ENCODE data around the gene CD160.
"Not testable (repeated sequence)": the region's sequence is repeated elsewhere in the genome, so short reads cannot be mapped to it uniquely, and the experiment has no call there.

CD160 gene, protein sequence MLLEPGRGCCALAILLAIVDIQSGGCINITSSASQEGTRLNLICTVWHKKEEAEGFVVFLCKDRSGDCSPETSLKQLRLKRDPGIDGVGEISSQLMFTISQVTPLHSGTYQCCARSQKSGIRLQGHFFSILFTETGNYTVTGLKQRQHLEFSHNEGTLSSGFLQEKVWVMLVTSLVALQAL

DNA sequence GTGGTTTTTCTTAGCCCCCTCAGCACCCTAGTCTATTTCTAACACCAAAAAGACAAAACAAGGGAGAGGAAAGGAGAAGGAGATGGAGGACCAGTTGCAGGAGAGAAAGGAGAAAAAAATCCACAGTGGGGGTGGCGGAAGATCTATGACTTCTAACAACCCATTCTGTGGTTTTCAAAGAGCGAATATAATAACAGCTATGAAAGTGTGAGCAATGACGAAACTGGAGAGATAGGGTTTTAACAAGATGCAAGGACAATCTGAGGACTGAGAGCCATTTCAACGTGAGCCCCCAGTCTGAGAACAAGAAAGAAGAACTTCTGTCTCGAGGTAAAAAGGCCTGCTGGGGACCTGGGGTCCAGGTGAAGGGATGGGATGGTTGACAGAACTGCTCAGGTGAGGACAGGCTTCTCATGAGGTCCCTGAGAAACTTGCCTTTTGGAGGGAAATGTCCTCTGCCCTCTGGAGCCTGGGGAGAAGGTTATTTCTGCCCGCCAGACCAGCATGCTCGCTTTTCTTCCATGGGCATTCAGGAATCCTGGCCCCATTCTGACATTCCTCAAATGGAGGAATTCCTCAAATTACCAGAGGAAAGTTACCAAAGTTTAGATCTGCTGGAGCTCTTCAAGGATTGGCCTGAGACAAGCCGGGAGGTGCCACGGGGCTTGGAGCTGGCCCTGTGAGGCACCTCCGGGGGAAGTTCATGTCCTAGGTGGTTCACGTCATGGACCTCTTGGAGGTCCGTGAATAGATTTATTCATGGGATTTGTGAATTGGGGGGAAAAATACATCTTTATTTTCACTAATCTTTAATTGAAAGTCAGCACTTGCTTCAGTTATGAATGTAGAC lies at the start of gene CD160:
TSS of gene CD160 (plus strand) at position 270 of the 850 bp plus-strand sequence. CDS start 8,829 bp downstream, outside the sequence.
- no peak for TF ChIP-seq POLR2A (IDR thresholded peaks at IDR 0.05; ENCODE audit: low read length)
- TF ChIP-seq GATA1 (IDR thresholded peaks at IDR 0.05; ENCODE audit: low read depth, low read length), result no peak

DNA sequence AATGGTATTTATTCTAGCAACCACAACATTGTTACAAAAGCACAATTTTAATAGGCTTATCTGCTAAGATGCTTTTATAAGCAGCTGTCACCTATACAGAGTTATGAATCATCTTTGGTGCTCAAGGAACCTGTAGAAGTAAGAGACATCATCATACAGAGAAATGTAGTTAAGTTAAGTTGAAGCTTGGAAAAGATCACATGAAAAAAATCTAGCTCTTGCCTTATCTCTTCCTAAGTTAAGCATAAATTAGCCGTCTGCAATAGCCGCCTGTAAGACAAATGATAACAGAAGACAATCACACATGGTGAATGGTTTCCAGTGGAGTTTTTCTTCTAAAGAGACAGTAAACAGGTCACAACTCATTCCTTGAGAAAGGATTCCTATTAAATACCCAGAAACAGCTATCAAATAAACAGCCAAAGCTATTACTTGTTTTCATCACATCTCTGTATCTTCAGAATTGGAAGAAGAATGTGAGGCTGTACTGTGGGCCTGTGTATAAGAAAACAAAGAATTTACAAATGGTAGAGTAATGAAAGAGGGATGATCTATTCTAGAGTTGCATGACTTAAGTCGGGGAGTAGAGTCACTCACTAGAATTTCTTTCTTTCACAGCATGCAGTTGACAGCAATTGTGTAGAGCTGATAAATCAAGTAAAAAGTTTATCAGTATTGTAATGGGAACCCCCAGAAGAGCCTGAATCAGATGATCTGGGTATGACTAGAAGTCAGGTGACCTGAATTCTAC lies 48.1 kb upstream of the CD160 start:
- peak in 1 of 2 experiments; percentile 13 for DNase-seq

More for the DNA sequence above, at the start of gene CD160:
- DNase-seq, result no peak

DNA sequence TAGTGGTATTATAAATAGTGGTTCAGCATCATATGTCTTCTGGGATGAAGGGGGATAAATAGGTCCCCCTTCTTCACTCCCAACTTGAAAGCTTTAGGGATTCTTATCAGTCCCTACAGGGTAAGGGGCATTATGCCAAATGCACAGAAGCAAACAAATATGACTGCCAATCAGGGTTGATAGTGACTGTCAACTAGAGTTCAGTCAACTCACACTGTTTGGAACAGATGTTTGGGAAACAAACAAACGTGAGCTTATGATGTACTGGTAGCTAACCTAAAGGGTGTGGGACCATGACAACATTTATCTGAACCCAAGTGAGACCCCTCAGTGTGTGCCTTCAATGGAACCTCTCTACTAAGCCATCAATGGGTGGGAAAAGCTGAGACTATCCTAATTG lies 46.1 kb upstream of the CD160 start:
- DNase-seq, result not testable (repeated sequence)

DNA sequence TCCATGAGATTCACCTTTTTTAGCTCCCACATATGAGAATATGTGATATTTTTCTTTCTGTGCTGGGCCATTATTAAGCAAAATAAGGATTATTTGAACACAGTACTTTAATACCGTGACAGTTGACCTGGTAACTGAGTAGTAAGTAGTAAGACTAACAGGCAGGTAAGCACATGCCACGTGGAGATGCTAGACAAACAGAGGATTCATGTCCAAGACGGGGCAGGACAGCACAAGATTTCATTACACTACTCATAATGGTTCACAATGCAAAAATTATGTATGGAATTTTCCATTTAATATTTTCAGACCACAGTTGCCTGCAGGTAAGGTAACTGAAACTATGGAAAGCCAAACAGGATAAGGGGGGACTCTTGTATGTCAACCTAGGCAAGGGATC lies 34.4 kb upstream of the CD160 start:
- DNase-seq, result not testable (repeated sequence)

DNA sequence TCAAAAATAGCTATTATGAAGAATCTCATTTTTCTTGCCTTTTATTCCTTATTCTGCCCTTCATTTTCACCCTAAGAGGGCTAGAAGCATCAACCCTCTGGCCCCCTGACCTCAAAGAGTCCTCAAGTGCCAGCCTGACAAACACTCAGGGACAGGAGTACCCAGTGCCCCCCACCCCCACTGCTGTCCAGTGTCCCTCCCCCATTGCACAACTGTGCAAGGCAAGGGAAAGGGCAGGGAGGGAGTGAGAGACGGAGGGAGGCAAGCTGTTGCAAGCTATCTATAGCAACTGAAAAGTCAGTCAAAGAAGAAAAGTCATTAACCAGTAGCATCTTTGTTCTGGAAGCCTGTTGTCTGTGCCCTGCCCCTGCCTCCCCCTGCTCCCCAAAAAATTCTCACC lies 33.2 kb upstream of the CD160 start:
- DNase-seq, result not testable (repeated sequence)

DNA sequence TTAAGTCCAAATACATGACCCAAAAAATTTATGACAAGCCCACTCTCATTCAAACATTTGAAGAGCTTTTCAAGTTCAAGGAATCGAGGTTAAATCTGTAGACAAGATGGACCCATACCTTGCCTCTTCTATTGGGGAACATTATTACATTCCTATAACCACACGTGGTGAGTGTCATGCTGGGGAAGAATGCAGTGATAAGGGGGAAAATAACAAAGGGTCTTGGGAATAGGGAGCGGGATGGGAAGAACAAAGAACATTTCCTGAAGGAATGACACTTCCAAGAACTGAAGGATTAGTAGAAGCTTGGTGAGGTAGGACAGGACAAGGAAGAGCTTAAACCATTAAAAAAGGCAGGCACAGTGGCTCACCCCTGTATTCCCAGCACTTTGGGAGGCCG lies 31.0 kb upstream of the CD160 start:
- TF ChIP-seq GATA1 (IDR thresholded peaks at IDR 0.05; ENCODE audit: low read depth, low read length), result no peak
- TF ChIP-seq POLR2A (IDR thresholded peaks at IDR 0.05; ENCODE audit: low read length), result no peak
- no peak for DNase-seq

DNA sequence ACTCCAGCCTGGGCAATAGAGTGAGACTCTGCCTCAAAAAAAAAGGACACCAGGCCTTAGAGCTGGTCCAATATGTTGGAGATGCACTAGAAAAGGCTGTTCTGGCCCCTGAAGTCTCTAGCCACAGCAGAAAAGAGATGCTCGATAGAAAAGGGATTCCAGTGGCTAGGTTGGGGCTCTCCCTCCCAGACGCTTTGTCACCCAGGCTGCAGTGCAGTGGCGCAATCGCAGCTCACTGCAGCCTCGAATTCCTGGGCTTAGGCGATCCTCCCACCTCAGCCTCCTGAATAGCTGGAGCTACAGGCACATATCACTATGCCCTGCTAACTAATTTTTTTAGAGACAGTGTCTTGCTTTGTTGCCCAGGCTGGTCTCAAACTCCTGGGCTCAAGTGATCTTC lies 30.4 kb upstream of the CD160 start:
- no peak for DNase-seq
- TF ChIP-seq POLR2A (IDR thresholded peaks at IDR 0.05; ENCODE audit: low read length) (no peak), GATA1 (IDR thresholded peaks at IDR 0.05; ENCODE audit: low read depth, low read length) (no peak)

DNA sequence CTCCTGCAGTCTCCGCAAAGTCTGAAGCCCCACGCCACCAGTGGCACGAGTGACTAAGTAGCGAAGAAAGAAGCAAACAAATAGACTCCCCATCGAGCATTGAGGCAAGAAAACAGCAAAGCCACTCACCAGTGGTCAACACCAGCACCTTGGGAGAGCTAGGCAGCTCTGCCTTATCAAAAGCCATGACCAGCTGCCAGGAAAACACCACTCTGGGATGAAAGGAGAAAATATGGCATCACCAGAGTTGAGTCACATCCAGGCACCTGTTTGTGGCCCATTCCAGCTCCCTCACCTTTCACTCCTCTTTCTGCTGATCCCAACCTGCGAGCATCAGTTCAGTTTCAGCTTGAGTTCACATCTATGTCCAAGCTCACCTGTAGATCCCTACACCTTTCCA lies 29.4 kb upstream of the CD160 start:
- no peak for DNase-seq
- TF ChIP-seq GATA1 (IDR thresholded peaks at IDR 0.05; ENCODE audit: low read depth, low read length) (no peak), POLR2A (IDR thresholded peaks at IDR 0.05; ENCODE audit: low read length) (no peak)

DNA sequence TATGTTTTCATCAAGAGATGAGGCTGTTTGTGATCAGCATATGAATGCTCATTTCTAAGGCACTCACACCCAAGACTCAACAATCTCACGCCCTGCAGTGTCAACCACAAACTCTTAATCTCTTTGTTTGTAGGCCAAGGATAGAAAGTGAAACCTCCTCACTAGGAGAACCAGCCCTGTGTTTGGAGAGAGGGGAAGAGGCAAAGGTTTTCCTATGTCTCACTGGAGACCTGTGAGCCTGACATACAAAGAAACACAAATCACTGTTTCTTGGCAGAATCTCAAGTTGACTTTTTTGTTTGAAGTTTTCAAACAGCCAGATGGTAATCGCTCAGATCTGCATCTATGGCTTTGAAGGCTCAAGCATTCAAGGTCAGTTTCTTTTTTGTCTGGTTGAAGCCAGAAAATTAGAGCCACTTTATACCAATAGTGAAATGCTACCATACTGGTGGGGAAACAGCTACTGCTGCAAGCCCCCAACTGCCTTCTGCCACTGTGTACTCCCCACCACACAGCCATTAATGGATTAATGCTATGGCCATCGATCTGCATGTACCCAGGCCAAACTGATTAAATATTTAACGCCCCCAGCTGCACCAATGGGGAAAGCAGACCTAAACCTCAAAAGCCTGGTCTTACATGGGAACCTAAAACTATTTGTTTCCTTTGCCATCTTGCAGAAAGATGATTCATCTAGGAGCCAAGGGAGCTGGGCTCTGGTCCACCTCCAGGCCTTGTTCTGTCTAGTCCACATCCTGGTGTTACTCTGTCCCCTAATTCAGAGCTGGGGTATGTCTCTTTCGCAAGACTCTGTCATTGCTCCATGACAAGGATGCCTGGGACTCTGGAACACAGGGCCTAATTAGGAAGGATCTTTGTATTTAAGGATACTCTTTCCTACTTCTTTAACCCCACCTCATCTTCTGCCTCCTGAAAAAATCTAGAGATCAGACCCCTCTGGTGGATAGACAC lies 28.4 kb upstream of the CD160 start:
- peak; percentile 29 to 58 for DNase-seq

DNA sequence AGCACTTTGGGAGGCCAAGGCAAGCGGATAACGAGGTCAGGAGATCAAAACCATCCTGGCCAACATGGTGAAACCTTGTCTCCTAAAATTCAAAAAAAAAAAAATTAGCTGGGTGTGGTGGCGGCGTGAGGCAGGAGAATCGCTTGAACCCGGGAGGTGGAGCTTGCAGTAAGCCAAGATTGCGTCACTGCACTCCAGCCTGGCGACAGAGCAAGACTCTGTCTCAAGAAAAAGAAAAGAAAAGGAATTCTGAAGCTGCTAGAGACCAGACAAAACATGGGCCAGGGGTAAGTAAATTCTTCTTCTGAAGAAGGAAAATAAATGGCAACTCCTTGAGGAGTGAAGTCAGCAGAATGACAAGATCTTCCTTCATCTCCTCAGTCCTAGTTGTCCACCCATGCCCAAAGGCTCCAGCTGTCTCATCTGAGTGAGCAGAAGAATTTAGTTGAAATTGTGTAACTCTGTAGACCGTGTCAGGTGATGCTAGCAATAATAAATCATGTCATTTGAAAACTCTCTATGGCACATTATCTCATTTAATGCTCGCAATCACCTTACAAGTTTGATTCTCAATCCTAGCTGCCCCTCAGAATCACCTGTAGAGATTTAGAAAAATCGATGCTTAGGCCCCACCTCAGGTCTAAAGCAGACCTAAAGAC lies 26.4 kb upstream of the CD160 start:
- DNase-seq, result no peak
- TF ChIP-seq POLR2A (IDR thresholded peaks at IDR 0.05; ENCODE audit: low read length), result no peak
- no peak for TF ChIP-seq GATA1 (IDR thresholded peaks at IDR 0.05; ENCODE audit: low read depth, low read length)

More for the DNA sequence above, 28.4 kb upstream of the CD160 start:
- TF ChIP-seq POLR2A (IDR thresholded peaks at IDR 0.05; ENCODE audit: low read length), result no peak
- TF ChIP-seq GATA1 (IDR thresholded peaks at IDR 0.05; ENCODE audit: low read depth, low read length), result no peak

DNA sequence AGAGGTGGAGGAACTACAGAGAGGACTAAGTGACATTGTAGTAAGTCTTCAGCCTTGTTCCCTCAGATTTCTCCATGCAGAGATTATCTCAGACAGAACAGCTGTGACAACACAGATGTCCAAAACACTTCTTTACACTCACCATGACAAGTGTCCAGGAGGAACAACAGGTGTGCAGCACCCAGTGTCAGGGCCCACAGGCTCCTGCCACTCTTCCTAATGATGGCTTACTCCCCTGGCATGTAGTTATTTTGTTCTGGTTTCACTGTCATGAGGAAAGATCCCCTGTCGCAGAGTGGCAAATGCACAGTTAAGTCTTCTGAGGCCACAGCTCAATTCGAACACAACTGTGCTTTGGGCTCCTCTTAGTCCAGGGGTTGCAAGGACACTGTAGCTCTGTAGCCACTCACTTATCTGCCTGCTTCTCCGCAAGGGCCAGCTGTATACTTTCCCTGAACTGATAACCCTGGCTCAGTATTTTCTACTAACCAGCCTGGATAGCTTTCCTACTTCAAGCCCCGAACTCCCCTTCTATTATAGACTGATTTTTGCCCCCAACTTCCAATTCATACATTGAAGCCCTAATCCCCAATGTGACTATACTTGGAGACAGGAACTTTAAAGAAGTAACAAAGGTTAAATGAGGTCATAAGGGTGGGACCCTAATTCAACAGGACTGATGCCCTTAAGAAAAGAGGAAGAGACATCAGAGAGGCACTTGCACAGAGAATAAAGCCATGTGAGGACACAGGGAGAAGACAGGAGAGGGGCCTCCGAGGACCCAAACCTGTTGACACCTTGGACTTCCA lies 23.3 kb upstream of the CD160 start:
- TF ChIP-seq GATA1 (IDR thresholded peaks at IDR 0.05; ENCODE audit: low read depth, low read length), result no peak
- no peak for TF ChIP-seq POLR2A (IDR thresholded peaks at IDR 0.05; ENCODE audit: low read length)
- peak in 1 of 2 experiments; percentile 21 for DNase-seq

DNA sequence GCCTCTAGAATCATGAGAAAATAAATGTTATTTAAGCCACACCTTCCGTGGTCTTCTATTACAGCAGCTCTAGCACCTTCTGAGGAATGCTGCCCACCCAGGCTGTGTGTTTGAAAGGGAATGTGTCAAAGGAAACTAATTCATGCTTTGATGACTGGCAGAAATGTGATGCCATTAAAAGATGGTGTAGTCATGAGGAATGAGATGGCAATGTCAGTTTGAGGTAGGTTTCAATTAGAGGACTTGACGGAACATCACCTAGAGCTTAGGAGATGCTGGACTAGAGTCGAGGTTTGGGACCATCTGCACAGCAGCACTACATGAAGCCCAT lies 22.7 kb upstream of the CD160 start:
- DNase-seq, result no peak
- TF ChIP-seq GATA1 (IDR thresholded peaks at IDR 0.05; ENCODE audit: low read depth, low read length), result no peak

Data from erythroblast (primary cell).